Vagina (tissue), 2 donors: ENCODE measurements around the gene BCL2L2. TPM values are rescaled to one million over a fixed set of nuclear protein-coding genes. Genes with fewer than 3 reads are reported as not detected.
A peak's percentile ranks its signal among the peaks of the same experiment; 100 is the strongest.

Experiments
- DNase-seq, 2 donors: peaks; one replicate each; pipeline ENCODE4 v3.0.0-alpha.2; 2017; ENCODE audit errors: extremely low spot score in 2 of 2
- H3K27ac ChIP-seq: fragments of 200-600 bp; sonication (generic); one replicate; pipeline ENCODE4 v1.5.1; 2019
- H3K27me3 ChIP-seq: fragments of 200-600 bp; sonication (generic); one replicate; pipeline ENCODE4 v1.5.1; 2019
- H3K36me3 ChIP-seq, 2 donors: fragments of 200-600 bp; sonication (generic); one replicate each; pipeline ENCODE4 v1.5.1; 2017 to 2019
- H3K4me1 ChIP-seq: fragments of 200-600 bp; sonication (generic); one replicate; pipeline ENCODE4 v1.5.1; 2019
- H3K4me3 ChIP-seq, 2 donors: fragments of 200-600 bp; sonication (generic); 1 replicate in 1 of 2; 2 replicates in 1 of 2; pipeline ENCODE4 v1.5.1; 2016 to 2019
- H3K9me3 ChIP-seq: fragments of 200-600 bp; sonication (generic); one replicate; pipeline ENCODE4 v1.5.1; 2019
- CTCF ChIP-seq, 3 experiments: fragments of 450-650 bp in 2 of 3; fragments of 200-600 bp in 1 of 3; sonication (generic) in 1 of 3; IDR thresholded peaks; one replicate each; pipeline ENCODE4 v1.5.1; 2017 to 2019; ENCODE audit warnings: antibody characterized with exemption in 3 of 3, mild to moderate bottlenecking in 2 of 3, moderate library complexity in 2 of 3
- POLR2A ChIP-seq, 2 donors: fragments of 450-650 bp; IDR thresholded peaks; one replicate each; pipeline ENCODE4 v1.6.1; 2017; ENCODE audit warnings: antibody characterized with exemption in 2 of 2, mild to moderate bottlenecking in 2 of 2, moderate library complexity in 2 of 2
- POLR2AphosphoS5 ChIP-seq, 2 donors: sonication (generic); formaldehyde crosslinking; IDR thresholded peaks; one replicate each; pipeline ENCODE4 v1.9.0; 2017; ENCODE audit warnings: antibody characterized with exemption in 2 of 2, mild to moderate bottlenecking in 2 of 2, low read depth in 1 of 2; ENCODE audit not compliant: insufficient read depth in 1 of 2
- intact Hi-C: fragments of 100-400 bp; cut with DNase I; formaldehyde crosslinking; loops from one replicate; pipeline ENCODE4 v1.15.1; 2023
- total RNA-seq: library from RNA; depleted of rRNA; stranded (reverse); fragments of >200 nt; gene quantifications from one replicate; pipeline ENCODE4 v1.2.3, GENCODE V29; 2016

BCL2L2 gene
- total RNA-seq, 1 donor from 2014 or later = 31.7 TPM

- DNase-seq = no peak
- TF ChIP-seq CTCF (IDR thresholded peaks at IDR 0.05) (peak; percentile 67 to 90 (median 85)), POLR2AphosphoS5 (IDR thresholded peaks at IDR 0.05; ENCODE audit: insufficient read depth in 1 of 2, low read depth in 1 of 2) (peak in 1 of 2 donors; percentile 37), POLR2A (IDR thresholded peaks at IDR 0.05) (no peak)
- Histone ChIP-seq H3K4me1 (peaks cover 5% of the 10 kb centered on the region), H3K9me3 (no peaks in the 10 kb centered on the region), H3K27ac (no peak overlapping the region), H3K4me3 (no peak overlapping the region), H3K36me3 (peaks cover 0 to 22% of the 10 kb centered on the region in 2 donors), H3K27me3 (no peaks in the 10 kb centered on the region)
- intact Hi-C loops = loop anchor here (10.0 kb wide), 2 partner anchors 63 to 137 kb away; partner anchors contain the start of gene NGDN
These were observed 21.5 kb downstream of the BCL2L2 start for GRCh38 chr14:23327947-23328744.

GRCh38 chr14:23335623-23336022, 29.0 kb downstream of the BCL2L2 start:
- Histone ChIP-seq H3K27ac (no peak overlapping the region), H3K27me3 (no peaks in the 10 kb centered on the region), H3K9me3 (no peaks in the 10 kb centered on the region), H3K36me3 (no peaks in the 10 kb centered on the region), H3K4me1 (no peaks in the 10 kb centered on the region), H3K4me3 (no peak overlapping the region)
- intact Hi-C loops = no loop called here
- no peak for DNase-seq
- TF ChIP-seq POLR2AphosphoS5 (IDR thresholded peaks at IDR 0.05; ENCODE audit: insufficient read depth in 1 of 2, low read depth in 1 of 2) (no peak), CTCF (IDR thresholded peaks at IDR 0.05) (no peak), POLR2A (IDR thresholded peaks at IDR 0.05) (no peak)

GRCh38 chr14:23339506-23340268, 33.1 kb downstream of the BCL2L2 start:
- no peaks in the 10 kb centered on the region for H3K4me1 ChIP-seq
- no peaks in the 10 kb centered on the region for H3K9me3 ChIP-seq
- no peak overlapping the region for H3K4me3 ChIP-seq
- no peak for DNase-seq
- no peaks in the 10 kb centered on the region for H3K36me3 ChIP-seq
- intact Hi-C loops = no loop called here
- no peaks in the 10 kb centered on the region for H3K27me3 ChIP-seq
- no peak overlapping the region for H3K27ac ChIP-seq
- TF ChIP-seq POLR2A (IDR thresholded peaks at IDR 0.05) (no peak), POLR2AphosphoS5 (IDR thresholded peaks at IDR 0.05; ENCODE audit: insufficient read depth in 1 of 2, low read depth in 1 of 2) (no peak), CTCF (IDR thresholded peaks at IDR 0.05) (no peak)

- no peak overlapping the region for H3K4me3 ChIP-seq
- H3K9me3 ChIP-seq = no peaks in the 10 kb centered on the region
- DNase-seq = peak in 1 of 2 donors; percentile 40
- H3K27me3 ChIP-seq = no peaks in the 10 kb centered on the region
- no peak for TF ChIP-seq POLR2A (IDR thresholded peaks at IDR 0.05)
- no peak for TF ChIP-seq CTCF (IDR thresholded peaks at IDR 0.05)
- TF ChIP-seq POLR2AphosphoS5 (IDR thresholded peaks at IDR 0.05; ENCODE audit: insufficient read depth in 1 of 2, low read depth in 1 of 2) = no peak
- H3K4me1 ChIP-seq = no peaks in the 10 kb centered on the region
- no peaks in the 10 kb centered on the region for H3K36me3 ChIP-seq
- H3K27ac ChIP-seq = no peak overlapping the region
- intact Hi-C loops = no loop called here
These were observed 37.8 kb downstream of the BCL2L2 start for GRCh38 chr14:23344481-23344880.
